Keratinocyte (primary cell): Measurements from ENCODE around the gene ZFP42. TPM values are rescaled to one million over a fixed set of nuclear protein-coding genes. Genes with fewer than 3 reads are reported as not detected.

Experiments
- DNase-seq: peaks from one replicate; pipeline ENCODE4 v3.0.0-alpha.2; 2011; ENCODE audit warnings: low read depth, missing footprints, low spot score
- FAIRE-seq: peaks from 2 replicates; lab custom pipeline; 2011; peaks lifted over from hg19 to GRCh38; lab: Jason Lieb, UNC
- H2AFZ ChIP-seq: 2 replicates; pipeline ENCODE4 v1.6.0; 2012; ENCODE audit warnings: low read length, control low read depth, inconsistent platforms; ENCODE audit not compliant: control insufficient read depth
- H3K27ac ChIP-seq: 2 replicates; pipeline ENCODE4 v1.5.1; 2011; ENCODE audit warnings: low read length; ENCODE audit not compliant: control insufficient read depth, insufficient read depth
- H3K27me3 ChIP-seq: 3 replicates; pipeline ENCODE4 v1.6.0; 2011; ENCODE audit warnings: low read length; ENCODE audit not compliant: control insufficient read depth, insufficient read depth; ENCODE audit errors: extremely low read depth
- H3K36me3 ChIP-seq, 2 experiments: 2 replicates in 1 of 2; 3 replicates in 1 of 2; pipeline ENCODE4 v1.5.1; 2011; ENCODE audit warnings: low read length in 2 of 2, mild to moderate bottlenecking in 1 of 2; ENCODE audit not compliant: control insufficient read depth in 2 of 2, insufficient read depth in 2 of 2; ENCODE audit errors: extremely low read depth in 1 of 2
- H3K4me1 ChIP-seq: 3 replicates; pipeline ENCODE4 v1.5.1; 2011; ENCODE audit warnings: low read length; ENCODE audit not compliant: control insufficient read depth, insufficient read depth; ENCODE audit errors: extremely low read depth
- H3K4me2 ChIP-seq: 3 replicates; pipeline ENCODE4 v1.6.0; 2011; ENCODE audit warnings: low read depth, low read length; ENCODE audit not compliant: control insufficient read depth, insufficient read depth; ENCODE audit errors: extremely low read depth
- H3K4me3 ChIP-seq, 3 experiments: fragments of 200-600 bp in 1 of 3; sonication (generic) in 1 of 3; 2 replicates in 2 of 3; 3 replicates in 1 of 3; pipeline ENCODE4 v1.5.1; 2011 to 2016; ENCODE audit warnings: low read length in 3 of 3, mild to moderate bottlenecking in 3 of 3, control low read depth in 2 of 3, inconsistent platforms in 1 of 3, low read depth in 1 of 3, mixed read lengths in 1 of 3, mixed run types in 1 of 3, moderate library complexity in 1 of 3; ENCODE audit not compliant: control insufficient read depth in 2 of 3, insufficient read depth in 2 of 3; ENCODE audit errors: extremely low read depth in 1 of 3
- H3K79me2 ChIP-seq: 2 replicates; pipeline ENCODE4 v1.6.0; 2012; ENCODE audit warnings: low read length; ENCODE audit not compliant: control insufficient read depth, insufficient read depth
- H3K9ac ChIP-seq: 3 replicates; pipeline ENCODE4 v1.6.0; 2011; ENCODE audit warnings: low read length; ENCODE audit not compliant: control insufficient read depth, insufficient read depth; ENCODE audit errors: extremely low read depth
- H3K9me1 ChIP-seq: 3 replicates; pipeline ENCODE4 v1.6.0; 2011; ENCODE audit warnings: low read length; ENCODE audit not compliant: control insufficient read depth, insufficient read depth; ENCODE audit errors: extremely low read depth
- H3K9me3 ChIP-seq: 2 replicates; pipeline ENCODE4 v1.5.1; 2012; ENCODE audit warnings: low read depth, low read length; ENCODE audit not compliant: control insufficient read depth
- H4K20me1 ChIP-seq: 3 replicates; pipeline ENCODE4 v1.6.0; 2011; ENCODE audit warnings: low read length; ENCODE audit not compliant: control insufficient read depth, insufficient read depth; ENCODE audit errors: extremely low read depth
- EZH2 ChIP-seq: IDR thresholded peaks from one replicate; pipeline ENCODE4 v1.6.1; 2012; ENCODE audit warnings: inconsistent platforms, mild to moderate bottlenecking, low read length, moderate library complexity
- dilution Hi-C: fragments of 300-500 bp; cut with MboI; formaldehyde crosslinking; loops from one replicate; pipeline ENCODE4 v1.7.0; 2020; ENCODE audit warnings: low sequenced_read_pairs; ENCODE audit not compliant: extremely low pct_ligation_motif_present
- polyA plus RNA-seq, 5 experiments: library from polyadenylated mRNA; depleted of rRNA in 3 of 5; stranded (reverse) in 3 of 5; stranded (forward) in 1 of 5; unstranded in 1 of 5; fragments of >200 nt; gene quantifications; 1 replicate in 1 of 5; 2 replicates in 3 of 5; 3 replicates in 1 of 5; pipeline versions ENCODE4 v1.2.1 to v1.2.3, GENCODE V29; 2011 to 2012; ENCODE audit warnings: missing spikeins in 2 of 5, low read depth in 1 of 5, low replicate concordance in 1 of 5
- TF ChIP-seq, protein P1 (sequence below), 3 experiments: IDR thresholded peaks in 1 of 3; conservative IDR thresholded peaks in 1 of 3; optimal IDR thresholded peaks in 1 of 3; 2 replicates in 2 of 3; 3 replicates in 1 of 3; pipeline versions ENCODE3 to v1.5.1; 2011; ENCODE audit warnings: low read length in 3 of 3, mild to moderate bottlenecking in 3 of 3, moderate library complexity in 2 of 3, control low read depth in 1 of 3, inconsistent platforms in 1 of 3; ENCODE audit not compliant: insufficient read depth in 2 of 3; ENCODE audit errors: extremely low read depth in 1 of 3

The ZFP42 gene
- polyA plus RNA-seq, 1 donor (not counting 4 experiments of a cell fraction or from before 2014, with no cell fraction given), result 3.1 TPM

DNA sequence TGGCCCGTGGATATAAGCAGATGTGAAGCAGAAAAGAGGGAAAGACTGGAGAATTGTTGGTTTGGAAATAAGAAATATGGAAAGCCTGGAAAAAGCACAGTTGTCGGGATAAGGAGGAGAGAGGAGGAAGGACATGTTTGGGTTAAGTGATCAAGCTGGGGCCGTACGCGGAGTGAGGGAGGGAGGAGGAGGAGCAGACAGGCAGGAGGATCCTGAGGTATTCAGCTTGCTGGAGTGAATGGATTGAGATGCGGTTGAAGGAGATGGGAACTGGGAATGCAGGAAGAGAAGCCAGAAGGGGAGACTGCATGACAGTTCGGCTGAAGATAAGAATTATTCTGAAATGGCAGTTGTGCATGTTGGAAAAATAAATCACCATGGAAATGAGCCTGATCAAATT, 21.2 kb downstream of the ZFP42 start:
- no peak for TF ChIP-seq EZH2
- TF ChIP-seq, protein P1, sequence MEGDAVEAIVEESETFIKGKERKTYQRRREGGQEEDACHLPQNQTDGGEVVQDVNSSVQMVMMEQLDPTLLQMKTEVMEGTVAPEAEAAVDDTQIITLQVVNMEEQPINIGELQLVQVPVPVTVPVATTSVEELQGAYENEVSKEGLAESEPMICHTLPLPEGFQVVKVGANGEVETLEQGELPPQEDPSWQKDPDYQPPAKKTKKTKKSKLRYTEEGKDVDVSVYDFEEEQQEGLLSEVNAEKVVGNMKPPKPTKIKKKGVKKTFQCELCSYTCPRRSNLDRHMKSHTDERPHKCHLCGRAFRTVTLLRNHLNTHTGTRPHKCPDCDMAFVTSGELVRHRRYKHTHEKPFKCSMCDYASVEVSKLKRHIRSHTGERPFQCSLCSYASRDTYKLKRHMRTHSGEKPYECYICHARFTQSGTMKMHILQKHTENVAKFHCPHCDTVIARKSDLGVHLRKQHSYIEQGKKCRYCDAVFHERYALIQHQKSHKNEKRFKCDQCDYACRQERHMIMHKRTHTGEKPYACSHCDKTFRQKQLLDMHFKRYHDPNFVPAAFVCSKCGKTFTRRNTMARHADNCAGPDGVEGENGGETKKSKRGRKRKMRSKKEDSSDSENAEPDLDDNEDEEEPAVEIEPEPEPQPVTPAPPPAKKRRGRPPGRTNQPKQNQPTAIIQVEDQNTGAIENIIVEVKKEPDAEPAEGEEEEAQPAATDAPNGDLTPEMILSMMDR (optimal IDR thresholded peaks at IDR 0.05 in 1 of 3, IDR thresholded peaks at IDR 0.05 in 1 of 3, conservative IDR thresholded peaks at IDR 0.05 in 1 of 3; ENCODE audit: extremely low read depth in 1 of 3, insufficient read depth in 2 of 3, low read length in 3 of 3), result no peak
- H3K4me1 ChIP-seq, result peaks cover 2% of the 10 kb centered on the region
- no peak overlapping the region for H3K4me3 ChIP-seq
- H4K20me1 ChIP-seq, result no peaks in the 10 kb centered on the region
- no peak overlapping the region for H3K4me2 ChIP-seq
- H3K27me3 ChIP-seq, result no peaks in the 10 kb centered on the region
- FAIRE-seq (no peak), DNase-seq (no peak)
- H3K9ac ChIP-seq, result no peak overlapping the region
- peak overlapping the region; percentile 64 for H2AFZ ChIP-seq
- dilution Hi-C loops, result no loop called here
- H3K79me2 ChIP-seq, result no peaks in the 10 kb centered on the region
- no peaks in the 10 kb centered on the region for H3K9me1 ChIP-seq
- no peaks in the 10 kb centered on the region for H3K36me3 ChIP-seq
- H3K27ac ChIP-seq, result no peak overlapping the region
- no peaks in the 10 kb centered on the region for H3K9me3 ChIP-seq

DNA sequence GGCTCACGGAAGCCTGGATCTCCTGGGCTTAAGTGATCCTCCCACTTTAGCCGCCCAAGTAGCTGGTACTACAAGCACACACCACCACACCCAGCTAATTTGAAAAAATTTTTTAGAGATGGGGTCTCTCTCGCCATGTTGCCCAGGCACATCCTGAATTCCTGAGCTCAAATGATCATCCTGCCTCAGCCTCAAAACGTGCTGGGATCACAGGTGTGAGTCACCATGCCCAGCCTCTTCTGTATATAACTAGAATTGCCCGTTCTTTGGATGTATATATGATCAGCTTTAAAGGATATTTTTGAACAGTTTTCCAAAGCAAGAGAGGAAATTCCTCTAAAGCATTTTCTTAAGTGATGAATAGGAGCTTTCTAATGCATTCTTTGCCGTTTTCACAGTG, 22.7 kb downstream of the ZFP42 start:
- no peak for FAIRE-seq
- no peak for DNase-seq
- dilution Hi-C loops, result no loop called here

More for the DNA sequence above, 22.7 kb downstream of the ZFP42 start:
- Histone ChIP-seq H3K4me2 (no peak overlapping the region), H4K20me1 (no peaks in the 10 kb centered on the region), H3K27ac (no peak overlapping the region), H3K79me2 (no peaks in the 10 kb centered on the region), H3K4me3 (no peak overlapping the region), H3K9ac (no peak overlapping the region), H3K9me1 (no peaks in the 10 kb centered on the region), H3K27me3 (no peaks in the 10 kb centered on the region), H3K4me1 (peaks cover 2% of the 10 kb centered on the region), H3K9me3 (no peaks in the 10 kb centered on the region), H2AFZ (no peak overlapping the region), H3K36me3 (no peaks in the 10 kb centered on the region)
- TF ChIP-seq, protein P1 (optimal IDR thresholded peaks at IDR 0.05 in 1 of 3, IDR thresholded peaks at IDR 0.05 in 1 of 3, conservative IDR thresholded peaks at IDR 0.05 in 1 of 3; ENCODE audit: extremely low read depth in 1 of 3, insufficient read depth in 2 of 3, low read length in 3 of 3), result no peak
- TF ChIP-seq EZH2, result no peak
